ENCODE results near the gene LGALS9C. TPM values are rescaled to one million over a fixed set of nuclear protein-coding genes. Genes with fewer than 3 reads are reported as not detected.
"Not testable (repeated sequence)": the region's sequence is repeated elsewhere in the genome, so short reads cannot be mapped to it uniquely, and the experiment has no call there.

Gene LGALS9C
- total and polyA plus RNA-seq, 2 donors from 2014 or later, result not detected

GRCh38 chr17:18470345-18470930, 6.2 kb upstream of the LGALS9C start:
- DNase-seq; H3K27me3 ChIP-seq (ENCODE audit: control insufficient read depth, insufficient read depth, low read length); intact Hi-C loops (cut with DNase I); H3K4me3 ChIP-seq (ENCODE audit: low read length in 3 of 3); H3K9ac ChIP-seq (ENCODE audit: low read length in 3 of 3); H3K27ac ChIP-seq (ENCODE audit: low read depth in 2 of 2, low read length in 2 of 2); H3K36me3 ChIP-seq (ENCODE audit: control insufficient read depth in 2 of 3, insufficient read depth in 3 of 3, low read length in 3 of 3); FAIRE-seq; H3K4me1 ChIP-seq (ENCODE audit: control insufficient read depth in 2 of 3, insufficient read depth in 2 of 3, low read depth in 1 of 3, low read length in 3 of 3); H3K9me3 ChIP-seq (ENCODE audit: control insufficient read depth in 2 of 3, insufficient read depth in 1 of 3, low read length in 3 of 3): not testable (repeated sequence)

- DNase-seq; H3K9ac ChIP-seq (ENCODE audit: low read length in 3 of 3); FAIRE-seq; H3K4me1 ChIP-seq (ENCODE audit: control insufficient read depth in 2 of 3, insufficient read depth in 2 of 3, low read depth in 1 of 3, low read length in 3 of 3); H3K36me3 ChIP-seq (ENCODE audit: control insufficient read depth in 2 of 3, insufficient read depth in 3 of 3, low read length in 3 of 3); H3K4me3 ChIP-seq (ENCODE audit: low read length in 3 of 3); intact Hi-C loops (cut with DNase I); H3K9me3 ChIP-seq (ENCODE audit: control insufficient read depth in 2 of 3, insufficient read depth in 1 of 3, low read length in 3 of 3); H3K27me3 ChIP-seq (ENCODE audit: control insufficient read depth, insufficient read depth, low read length); H3K27ac ChIP-seq (ENCODE audit: low read depth in 2 of 2, low read length in 2 of 2): not testable (repeated sequence)
These were observed 2.6 kb upstream of the LGALS9C start for GRCh38 chr17:18473967-18474366.

GRCh38 chr17:18474754-18475153, 1.8 kb upstream of the LGALS9C start:
- H3K9me3 ChIP-seq (ENCODE audit: control insufficient read depth in 2 of 3, insufficient read depth in 1 of 3, low read length in 3 of 3); H3K36me3 ChIP-seq (ENCODE audit: control insufficient read depth in 2 of 3, insufficient read depth in 3 of 3, low read length in 3 of 3); DNase-seq; H3K4me1 ChIP-seq (ENCODE audit: control insufficient read depth in 2 of 3, insufficient read depth in 2 of 3, low read depth in 1 of 3, low read length in 3 of 3); H3K9ac ChIP-seq (ENCODE audit: low read length in 3 of 3); intact Hi-C loops (cut with DNase I); H3K4me3 ChIP-seq (ENCODE audit: low read length in 3 of 3); H3K27me3 ChIP-seq (ENCODE audit: control insufficient read depth, insufficient read depth, low read length); H3K27ac ChIP-seq (ENCODE audit: low read depth in 2 of 2, low read length in 2 of 2); FAIRE-seq: not testable (repeated sequence)

GRCh38 chr17:18477367-18477766, 778 bp downstream of the LGALS9C start:
- FAIRE-seq; H3K9ac ChIP-seq (ENCODE audit: low read length in 3 of 3); H3K4me3 ChIP-seq (ENCODE audit: low read length in 3 of 3); H3K27me3 ChIP-seq (ENCODE audit: control insufficient read depth, insufficient read depth, low read length); H3K9me3 ChIP-seq (ENCODE audit: control insufficient read depth in 2 of 3, insufficient read depth in 1 of 3, low read length in 3 of 3); intact Hi-C loops (cut with DNase I); DNase-seq; H3K27ac ChIP-seq (ENCODE audit: low read depth in 2 of 2, low read length in 2 of 2); H3K36me3 ChIP-seq (ENCODE audit: control insufficient read depth in 2 of 3, insufficient read depth in 3 of 3, low read length in 3 of 3); H3K4me1 ChIP-seq (ENCODE audit: control insufficient read depth in 2 of 3, insufficient read depth in 2 of 3, low read depth in 1 of 3, low read length in 3 of 3): not testable (repeated sequence)

GRCh38 chr17:18478362-18478761, 1.8 kb downstream of the LGALS9C start:
- DNase-seq; H3K36me3 ChIP-seq (ENCODE audit: control insufficient read depth in 2 of 3, insufficient read depth in 3 of 3, low read length in 3 of 3); intact Hi-C loops (cut with DNase I); H3K4me3 ChIP-seq (ENCODE audit: low read length in 3 of 3); H3K9me3 ChIP-seq (ENCODE audit: control insufficient read depth in 2 of 3, insufficient read depth in 1 of 3, low read length in 3 of 3); H3K4me1 ChIP-seq (ENCODE audit: control insufficient read depth in 2 of 3, insufficient read depth in 2 of 3, low read depth in 1 of 3, low read length in 3 of 3); H3K27ac ChIP-seq (ENCODE audit: low read depth in 2 of 2, low read length in 2 of 2); H3K9ac ChIP-seq (ENCODE audit: low read length in 3 of 3); FAIRE-seq; H3K27me3 ChIP-seq (ENCODE audit: control insufficient read depth, insufficient read depth, low read length): not testable (repeated sequence)

GRCh38 chr17:18478977-18479595, 2.5 kb downstream of the LGALS9C start:
- DNase-seq; H3K36me3 ChIP-seq (ENCODE audit: control insufficient read depth in 2 of 3, insufficient read depth in 3 of 3, low read length in 3 of 3); FAIRE-seq; H3K9me3 ChIP-seq (ENCODE audit: control insufficient read depth in 2 of 3, insufficient read depth in 1 of 3, low read length in 3 of 3); intact Hi-C loops (cut with DNase I); H3K4me1 ChIP-seq (ENCODE audit: control insufficient read depth in 2 of 3, insufficient read depth in 2 of 3, low read depth in 1 of 3, low read length in 3 of 3); H3K27ac ChIP-seq (ENCODE audit: low read depth in 2 of 2, low read length in 2 of 2); H3K27me3 ChIP-seq (ENCODE audit: control insufficient read depth, insufficient read depth, low read length); H3K4me3 ChIP-seq (ENCODE audit: low read length in 3 of 3); H3K9ac ChIP-seq (ENCODE audit: low read length in 3 of 3): not testable (repeated sequence)

GRCh38 chr17:18481775-18482174, 5.2 kb downstream of the LGALS9C start:
- H3K27me3 ChIP-seq (ENCODE audit: control insufficient read depth, insufficient read depth, low read length); H3K36me3 ChIP-seq (ENCODE audit: control insufficient read depth in 2 of 3, insufficient read depth in 3 of 3, low read length in 3 of 3); intact Hi-C loops (cut with DNase I); H3K27ac ChIP-seq (ENCODE audit: low read depth in 2 of 2, low read length in 2 of 2); H3K9me3 ChIP-seq (ENCODE audit: control insufficient read depth in 2 of 3, insufficient read depth in 1 of 3, low read length in 3 of 3); DNase-seq; FAIRE-seq; H3K9ac ChIP-seq (ENCODE audit: low read length in 3 of 3); H3K4me1 ChIP-seq (ENCODE audit: control insufficient read depth in 2 of 3, insufficient read depth in 2 of 3, low read depth in 1 of 3, low read length in 3 of 3); H3K4me3 ChIP-seq (ENCODE audit: low read length in 3 of 3): not testable (repeated sequence)

- H3K4me3 ChIP-seq (ENCODE audit: low read length in 3 of 3); H3K9me3 ChIP-seq (ENCODE audit: control insufficient read depth in 2 of 3, insufficient read depth in 1 of 3, low read length in 3 of 3); H3K27ac ChIP-seq (ENCODE audit: low read depth in 2 of 2, low read length in 2 of 2); H3K27me3 ChIP-seq (ENCODE audit: control insufficient read depth, insufficient read depth, low read length); intact Hi-C loops (cut with DNase I); H3K36me3 ChIP-seq (ENCODE audit: control insufficient read depth in 2 of 3, insufficient read depth in 3 of 3, low read length in 3 of 3); DNase-seq; H3K9ac ChIP-seq (ENCODE audit: low read length in 3 of 3); FAIRE-seq; H3K4me1 ChIP-seq (ENCODE audit: control insufficient read depth in 2 of 3, insufficient read depth in 2 of 3, low read depth in 1 of 3, low read length in 3 of 3): not testable (repeated sequence)
These were observed 9.4 kb downstream of the LGALS9C start for GRCh38 chr17:18485936-18486464.

Data from kidney (tissue), 11 donors.